ENCODE results near the gene HAND1. TPM values are rescaled to one million over a fixed set of nuclear protein-coding genes. Genes with fewer than 3 reads are reported as not detected.

HAND1 gene
- total and polyA plus RNA-seq, 2 experiments from 2014 or later: not detected

- TF ChIP-seq ZNF462 (CRISPR knock-in tag; IDR thresholded peaks at IDR 0.05): no peak
- no peak for TF ChIP-seq ZNF331 (CRISPR knock-in tag; IDR thresholded peaks at IDR 0.05; ENCODE audit: low read depth)
- no peak for TF ChIP-seq CREB1 (CRISPR knock-in tag; IDR thresholded peaks at IDR 0.05; ENCODE audit: low read depth)
- no peak for TF ChIP-seq EZH2 (IDR thresholded peaks at IDR 0.05; ENCODE audit: low read depth, unreplicated experiment)
- no peak for TF ChIP-seq ZNF114 (CRISPR knock-in tag; IDR thresholded peaks at IDR 0.05)
- TF ChIP-seq JUNB (IDR thresholded peaks at IDR 0.05; ENCODE audit: unreplicated experiment): no peak
These were observed 7.9 kb downstream of the HAND1 start (continued) for GRCh38 chr5:154470137-154470536.

- no peaks in the 10 kb centered on the region for H3K9me3 Mint-ChIP-seq
- H2AFZ ChIP-seq: peak overlapping the region; percentile 83
- H3F3A ChIP-seq (replicated peaks; ENCODE audit: low read depth): peaks cover 3% of the 10 kb centered on the region; the same call in 1 of the 2 replicates
- H3K36me3 ChIP-seq (ENCODE audit: insufficient read depth): no peaks in the 10 kb centered on the region
- peak overlapping the region; percentile 40; the same call in 1 of the 2 replicates for H3K4me2 ChIP-seq
- peaks cover 23% of the 10 kb centered on the region for H3K4me1 ChIP-seq (ENCODE audit: insufficient read depth)
- peaks cover 15% of the 10 kb centered on the region for H3K4me1 Mint-ChIP-seq
- no peaks in the 10 kb centered on the region for H3K36me3 Mint-ChIP-seq (ENCODE audit: low read depth)
- DNase-seq (ENCODE audit: low spot score) (peak; percentile 90), ATAC-seq (peak; percentile 97)
- H3K27me3 Mint-ChIP-seq (ENCODE audit: insufficient read depth, low read depth, poor library complexity): peaks cover 52% of the 10 kb centered on the region
- no peak overlapping the region for H3K27ac Mint-ChIP-seq
- no peaks in the 10 kb centered on the region for H3K9me2 ChIP-seq (ENCODE audit: insufficient read depth)
- no peak for TF ChIP-seq EZH2phosphoT487 (IDR thresholded peaks at IDR 0.05; ENCODE audit: unreplicated experiment)
- peak; percentile 95 to 97 for TF ChIP-seq CTCF (conservative IDR thresholded peaks at IDR 0.05; ENCODE audit: low read depth in 2 of 2)
- H3K27ac ChIP-seq (ENCODE audit: low read depth): no peak overlapping the region
- H3K79me2 ChIP-seq (replicated peaks; ENCODE audit: insufficient read depth): no peaks in the 10 kb centered on the region
- H3K27me3 ChIP-seq (ENCODE audit: insufficient read depth): peaks cover 69% of the 10 kb centered on the region
- H3K4me3 ChIP-seq: no peak overlapping the region
- H4K20me1 ChIP-seq (replicated peaks; ENCODE audit: insufficient read depth): peaks cover 6% of the 10 kb centered on the region; the same call in 1 of the 2 replicates
- no peak overlapping the region for H3K4me3 Mint-ChIP-seq
These were observed 10.2 kb downstream of the HAND1 start for GRCh38 chr5:154467655-154468354.
